ENCODE measurements around the gene MRPL34.

DNA sequence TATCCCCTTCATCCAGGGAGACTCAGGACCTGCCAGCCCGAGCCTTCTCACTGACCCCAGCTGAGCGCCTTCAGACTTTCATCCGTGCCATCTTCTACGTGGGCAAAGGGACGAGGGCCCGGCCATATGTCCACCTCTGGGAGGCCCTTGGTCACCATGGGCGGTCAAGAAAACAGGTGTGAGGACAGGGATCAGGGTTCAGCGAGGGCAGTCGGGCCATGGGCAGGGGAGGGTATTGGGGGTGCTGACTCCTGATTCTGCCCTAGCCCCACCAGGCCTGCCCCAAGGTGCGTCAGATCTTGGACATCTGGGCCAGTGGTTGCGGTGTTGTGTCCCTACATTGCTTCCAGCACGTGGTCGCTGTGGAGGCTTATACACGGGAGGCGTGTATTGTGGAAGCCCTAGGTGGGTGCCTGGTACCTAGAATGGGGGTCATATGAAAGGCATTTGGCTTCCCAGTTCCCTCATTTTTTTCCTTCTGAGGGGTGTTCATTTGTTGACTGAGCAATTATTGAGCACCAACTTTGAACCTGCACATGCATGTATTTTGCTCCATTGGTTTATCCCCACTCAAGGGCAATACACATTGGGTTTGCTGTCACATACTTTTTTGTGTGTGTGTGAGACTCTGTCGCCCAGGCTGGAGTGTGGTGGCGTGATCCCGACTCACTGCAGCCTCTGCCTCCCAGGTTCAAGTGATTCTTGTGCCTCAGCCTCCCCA lies 20.1 kb upstream of the MRPL34 start:
- TF ChIP-seq, protein P1, sequence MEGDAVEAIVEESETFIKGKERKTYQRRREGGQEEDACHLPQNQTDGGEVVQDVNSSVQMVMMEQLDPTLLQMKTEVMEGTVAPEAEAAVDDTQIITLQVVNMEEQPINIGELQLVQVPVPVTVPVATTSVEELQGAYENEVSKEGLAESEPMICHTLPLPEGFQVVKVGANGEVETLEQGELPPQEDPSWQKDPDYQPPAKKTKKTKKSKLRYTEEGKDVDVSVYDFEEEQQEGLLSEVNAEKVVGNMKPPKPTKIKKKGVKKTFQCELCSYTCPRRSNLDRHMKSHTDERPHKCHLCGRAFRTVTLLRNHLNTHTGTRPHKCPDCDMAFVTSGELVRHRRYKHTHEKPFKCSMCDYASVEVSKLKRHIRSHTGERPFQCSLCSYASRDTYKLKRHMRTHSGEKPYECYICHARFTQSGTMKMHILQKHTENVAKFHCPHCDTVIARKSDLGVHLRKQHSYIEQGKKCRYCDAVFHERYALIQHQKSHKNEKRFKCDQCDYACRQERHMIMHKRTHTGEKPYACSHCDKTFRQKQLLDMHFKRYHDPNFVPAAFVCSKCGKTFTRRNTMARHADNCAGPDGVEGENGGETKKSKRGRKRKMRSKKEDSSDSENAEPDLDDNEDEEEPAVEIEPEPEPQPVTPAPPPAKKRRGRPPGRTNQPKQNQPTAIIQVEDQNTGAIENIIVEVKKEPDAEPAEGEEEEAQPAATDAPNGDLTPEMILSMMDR (IDR thresholded peaks at IDR 0.05; ENCODE audit: insufficient read depth, low read depth, low read length), result no peak
- no peak for TF ChIP-seq EZH2 (IDR thresholded peaks at IDR 0.05; ENCODE audit: insufficient read depth, low read length)
